MM.1S (cell line): ENCODE measurements around the gene INSC.

ENCODE experiments used
- DNase-seq: peaks from one replicate; pipeline ENCODE4 v3.0.0-alpha.2; 2015
- H2AFZ ChIP-seq: fragments of 300-600 bp; sonication (generic); 2 replicates; pipeline ENCODE4 v1.6.0; 2016; ENCODE audit warnings: antibody characterized with exemption, low read length
- H3F3A ChIP-seq: fragments of 300-600 bp; sonication (generic); 2 replicates; pipeline ENCODE4 v1.6.1; 2016; ENCODE audit warnings: mild to moderate bottlenecking, antibody characterized with exemption, low read length, moderate library complexity, mixed read lengths; ENCODE audit not compliant: insufficient read depth
- H3K27ac ChIP-seq: fragments of 300-600 bp; sonication (generic); 2 replicates; pipeline ENCODE4 v1.5.1; 2016; ENCODE audit warnings: mild to moderate bottlenecking, low read length
- H3K27me3 ChIP-seq: fragments of 300-600 bp; sonication (generic); replicated peaks from 2 replicates; pipeline ENCODE4 v1.6.0; 2016; ENCODE audit warnings: low read length; ENCODE audit not compliant: insufficient read depth
- H3K36me3 ChIP-seq: fragments of 300-600 bp; sonication (generic); replicated peaks from 2 replicates; pipeline ENCODE4 v1.6.1; 2016; ENCODE audit warnings: mild to moderate bottlenecking, low read length, mixed read lengths; ENCODE audit not compliant: insufficient read depth
- H3K4me1 ChIP-seq: fragments of 300-600 bp; sonication (generic); 2 replicates; pipeline ENCODE4 v1.6.1; 2016; ENCODE audit warnings: low read length, mixed read lengths
- H3K4me2 ChIP-seq: fragments of 300-600 bp; sonication (generic); 2 replicates; pipeline ENCODE4 v1.6.0; 2016; ENCODE audit warnings: low read depth, low read length
- H3K4me3 ChIP-seq: fragments of 300-600 bp; sonication (generic); 2 replicates; pipeline ENCODE4 v1.5.1; 2016; ENCODE audit warnings: low read length, mixed read lengths
- H3K79me2 ChIP-seq: fragments of 300-600 bp; sonication (generic); 2 replicates; pipeline ENCODE4 v1.6.1; 2016; ENCODE audit warnings: mixed run types, low read length, mixed read lengths
- H3K9ac ChIP-seq: fragments of 300-600 bp; sonication (generic); 2 replicates; pipeline ENCODE4 v1.6.1; 2016; ENCODE audit warnings: low read length, mixed read lengths
- H3K9me2 ChIP-seq: fragments of 300-600 bp; sonication (generic); replicated peaks from 2 replicates; pipeline ENCODE4 v1.6.1; 2016; ENCODE audit warnings: mild to moderate bottlenecking, low read length, mixed read lengths; ENCODE audit not compliant: insufficient read depth
- H3K9me3 ChIP-seq: fragments of 300-600 bp; sonication (generic); replicated peaks from 2 replicates; pipeline ENCODE4 v1.6.1; 2016; ENCODE audit warnings: mild to moderate bottlenecking, low read length, mixed read lengths; ENCODE audit not compliant: insufficient read depth
- H4K20me1 ChIP-seq: fragments of 300-600 bp; sonication (generic); 2 replicates; pipeline ENCODE4 v1.6.1; 2016; ENCODE audit warnings: mild to moderate bottlenecking, low read length, moderate library complexity, mixed read lengths; ENCODE audit not compliant: insufficient read depth
- CTCF ChIP-seq: fragments of 300-600 bp; sonication (generic); IDR thresholded peaks from 2 replicates; pipeline ENCODE4 v1.5.1; 2016; ENCODE audit warnings: antibody characterized with exemption, low read length, mixed read lengths
- EZH2 ChIP-seq: fragments of 300-600 bp; sonication (generic); optimal IDR thresholded peaks from 2 replicates; pipeline ENCODE3; 2017; ENCODE audit warnings: low read depth, mild to moderate bottlenecking, antibody characterized with exemption, low read length, mixed read lengths
- EZH2phosphoT487 ChIP-seq: fragments of 300-600 bp; sonication (generic); IDR thresholded peaks from 2 replicates; pipeline ENCODE4 v1.6.1; 2018; ENCODE audit warnings: antibody characterized with exemption, low read length

Gene INSC

DNA sequence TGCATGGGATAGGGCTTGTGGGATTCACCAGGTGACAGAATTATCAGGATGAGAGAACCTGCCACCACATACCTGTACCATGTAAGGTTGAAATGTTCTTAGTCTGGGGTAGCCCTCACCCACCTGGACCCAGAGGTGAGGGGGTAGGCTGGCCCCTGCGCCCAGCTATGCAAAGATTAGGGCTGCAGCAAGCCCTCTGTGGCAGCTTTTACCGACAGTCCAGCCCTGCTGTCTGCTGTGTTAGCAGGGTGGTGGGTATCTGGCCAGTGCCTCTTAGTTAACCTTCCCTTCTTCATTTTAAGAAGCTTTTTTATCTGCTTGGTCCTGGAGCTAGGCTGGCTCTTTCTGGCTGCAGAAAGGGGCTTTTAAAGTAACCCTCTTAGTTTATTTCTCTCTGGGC, 13.9 kb downstream of the INSC start:
- no peaks in the 10 kb centered on the region for H4K20me1 ChIP-seq
- no peak overlapping the region for H3K27ac ChIP-seq
- H3K9ac ChIP-seq: no peak overlapping the region

DNA sequence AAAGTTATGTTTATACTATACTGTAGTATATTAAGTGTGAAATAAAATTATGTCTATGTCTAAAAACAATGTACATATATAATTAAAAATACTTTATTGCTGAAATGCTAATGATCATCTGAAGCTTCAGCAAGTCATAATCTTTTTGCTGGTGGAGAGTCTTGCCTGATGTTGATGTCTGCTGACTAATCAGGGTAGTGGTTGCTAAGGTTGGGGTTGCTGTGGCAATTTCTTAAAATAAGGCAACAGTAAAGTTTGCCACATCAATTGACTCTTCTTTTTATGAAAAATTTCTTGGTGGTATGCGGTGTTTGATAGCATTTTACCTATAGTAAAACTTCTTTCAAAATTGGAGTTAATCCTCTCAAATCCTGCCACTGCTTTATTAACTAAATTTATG, 21.4 kb downstream of the INSC start:
- no peak overlapping the region for H2AFZ ChIP-seq
- no peaks in the 10 kb centered on the region for H3K9me2 ChIP-seq
- H3K36me3 ChIP-seq: no peaks in the 10 kb centered on the region
- no peak for TF ChIP-seq EZH2phosphoT487
- no peak for TF ChIP-seq EZH2
- no peak for TF ChIP-seq CTCF
- H3K9ac ChIP-seq: no peak overlapping the region
- no peak overlapping the region for H3K4me2 ChIP-seq
- no peaks in the 10 kb centered on the region for H3K9me3 ChIP-seq
- H3F3A ChIP-seq: no peaks in the 10 kb centered on the region
- no peak for DNase-seq
- no peak overlapping the region for H3K4me3 ChIP-seq
- H3K79me2 ChIP-seq: no peaks in the 10 kb centered on the region
- no peaks in the 10 kb centered on the region for H3K4me1 ChIP-seq
- H3K27me3 ChIP-seq: no peaks in the 10 kb centered on the region
- H4K20me1 ChIP-seq: no peaks in the 10 kb centered on the region
- no peak overlapping the region for H3K27ac ChIP-seq

More for the DNA sequence above, 13.9 kb downstream of the INSC start:
- Histone ChIP-seq H3K79me2 (no peaks in the 10 kb centered on the region), H3K4me3 (no peak overlapping the region), H3K27me3 (no peaks in the 10 kb centered on the region), H3K9me3 (no peaks in the 10 kb centered on the region), H3F3A (no peaks in the 10 kb centered on the region), H3K4me2 (no peak overlapping the region), H3K36me3 (no peaks in the 10 kb centered on the region), H3K4me1 (no peaks in the 10 kb centered on the region), H3K9me2 (no peaks in the 10 kb centered on the region), H2AFZ (no peak overlapping the region)
- TF ChIP-seq EZH2 (no peak), EZH2phosphoT487 (no peak), CTCF (no peak)
- no peak for DNase-seq

- Histone ChIP-seq H3K36me3 (no peaks in the 10 kb centered on the region), H3K79me2 (no peaks in the 10 kb centered on the region), H3K9me2 (no peaks in the 10 kb centered on the region), H3K4me2 (no peak overlapping the region), H4K20me1 (no peaks in the 10 kb centered on the region), H3K9ac (no peak overlapping the region), H3K9me3 (no peaks in the 10 kb centered on the region), H3K4me3 (no peak overlapping the region), H3K27ac (no peak overlapping the region), H3K27me3 (no peaks in the 10 kb centered on the region), H3F3A (no peaks in the 10 kb centered on the region), H3K4me1 (no peaks in the 10 kb centered on the region), H2AFZ (no peak overlapping the region)
- DNase-seq: no peak
- TF ChIP-seq EZH2phosphoT487 (no peak), CTCF (no peak), EZH2 (no peak)
These were observed 24.5 kb downstream of the INSC start for GRCh38 chr11:15139096-15139770.
